PC-3 (cell line): ENCODE results near the gene HOXC9. TPM values are rescaled to one million over a fixed set of nuclear protein-coding genes. Genes with fewer than 3 reads are reported as not detected.

Experiments used
- ATAC-seq: fragments of 200-7000 bp; cut with Tn5 transposase; 2 replicates; pipeline ENCODE4 v1.9.1; 2020; ENCODE audit warnings: mild to moderate bottlenecking, moderate library complexity
- BruUV-seq: library from RNA; stranded (reverse); fragments of 400-500 nt; replicated peaks from 2 replicates; lab custom pipeline; 2021; lab: Mats Ljungman, UMichigan
- CTCF ChIA-PET: fragments of 300-600 bp; sonication (Branson Sonifier 250); formaldehyde crosslinking; loops from one replicate; lab custom pipeline; 2022; ENCODE audit warnings: antibody characterized with exemption; lab: Charles Lee
- POLR2A ChIA-PET: fragments of 300-600 bp; sonication (Branson Sonifier 250); formaldehyde crosslinking; loops from one replicate; lab custom pipeline; 2022; ENCODE audit warnings: antibody characterized with exemption; ENCODE audit not compliant: unreplicated experiment; lab: Charles Lee
- DNase-seq: peaks from one replicate; pipeline ENCODE4 v3.0.0-alpha.2; 2015
- H2AFZ ChIP-seq: fragments of 300-600 bp; sonication (generic); 2 replicates; pipeline ENCODE4 v1.6.0; 2016; ENCODE audit warnings: antibody characterized with exemption, low read length
- H3F3A ChIP-seq: fragments of 300-600 bp; sonication (generic); one replicate; pipeline ENCODE4 v1.6.0; 2017; ENCODE audit warnings: antibody characterized with exemption, low read length, control low read depth, mild to moderate bottlenecking; ENCODE audit not compliant: unreplicated experiment
- H3K27ac ChIP-seq: fragments of 300-600 bp; sonication (generic); 2 replicates; pipeline ENCODE4 v1.5.1; 2016; ENCODE audit warnings: mild to moderate bottlenecking, low read length
- H3K27me3 ChIP-seq: fragments of 300-600 bp; sonication (generic); 2 replicates; pipeline ENCODE4 v1.6.1; 2016; ENCODE audit warnings: low read length, mixed read lengths
- H3K36me3 ChIP-seq: fragments of 300-600 bp; sonication (generic); 2 replicates; pipeline ENCODE4 v1.6.1; 2016; ENCODE audit warnings: low read depth, mixed run types, low read length, mixed read lengths
- H3K4me1 ChIP-seq: fragments of 300-600 bp; sonication (generic); 2 replicates; pipeline ENCODE4 v1.5.1; 2016; ENCODE audit warnings: low read length; ENCODE audit not compliant: insufficient read depth
- H3K4me2 ChIP-seq: fragments of 300-600 bp; sonication (generic); 2 replicates; pipeline ENCODE4 v1.6.0; 2016; ENCODE audit warnings: low read length
- H3K4me3 ChIP-seq: fragments of 300-600 bp; sonication (generic); 2 replicates; pipeline ENCODE4 v1.5.1; 2016; ENCODE audit warnings: mild to moderate bottlenecking, low read length, mixed read lengths
- H3K79me2 ChIP-seq: fragments of 300-600 bp; sonication (generic); 2 replicates; pipeline ENCODE4 v1.6.1; 2017; ENCODE audit warnings: low read length, mixed read lengths
- H3K9ac ChIP-seq: fragments of 300-600 bp; sonication (generic); 2 replicates; pipeline ENCODE4 v1.6.0; 2016; ENCODE audit warnings: mild to moderate bottlenecking, low read length
- H3K9me2 ChIP-seq: fragments of 300-600 bp; sonication (generic); replicated peaks from 2 replicates; pipeline ENCODE4 v1.6.1; 2016; ENCODE audit warnings: mixed run types, low read length, mixed read lengths
- H3K9me3 ChIP-seq: fragments of 300-600 bp; sonication (generic); 2 replicates; pipeline ENCODE4 v1.6.1; 2016; ENCODE audit warnings: low read length, mixed read lengths
- H4K20me1 ChIP-seq: fragments of 300-600 bp; sonication (generic); 2 replicates; pipeline ENCODE4 v1.6.1; 2016; ENCODE audit warnings: low read length, mixed read lengths
- EZH2 ChIP-seq: fragments of 300-600 bp; sonication (generic); IDR thresholded peaks from one replicate; pipeline ENCODE4 v1.6.1; 2017; ENCODE audit warnings: antibody characterized with exemption, mild to moderate bottlenecking, low read length; ENCODE audit not compliant: unreplicated experiment
- EZH2phosphoT487 ChIP-seq: fragments of 300-600 bp; sonication (generic); IDR thresholded peaks from 2 replicates; pipeline ENCODE4 v1.6.1; 2018; ENCODE audit warnings: mild to moderate bottlenecking, antibody characterized with exemption, low read length, borderline replicate concordance
- intact Hi-C: fragments of 100-400 bp; cut with micrococcal nuclease; formaldehyde crosslinking; loops from 2 replicates; pipeline ENCODE4 v1.9.0; 2023
- total RNA-seq: library from RNA; depleted of rRNA; stranded (reverse); fragments of >200 nt; gene quantifications from 2 replicates; pipeline ENCODE4 v1.2.3, GENCODE V29; 2014
- TF ChIP-seq, protein P1 (sequence below): fragments of 300-600 bp; sonication (generic); conservative IDR thresholded peaks from 2 replicates; pipeline ENCODE4 v1.5.1; 2017; ENCODE audit warnings: antibody characterized with exemption, low read depth, mild to moderate bottlenecking, low read length

The HOXC9 gene
- total RNA-seq, 1 experiment from 2014 or later: 1.5 TPM

DNA sequence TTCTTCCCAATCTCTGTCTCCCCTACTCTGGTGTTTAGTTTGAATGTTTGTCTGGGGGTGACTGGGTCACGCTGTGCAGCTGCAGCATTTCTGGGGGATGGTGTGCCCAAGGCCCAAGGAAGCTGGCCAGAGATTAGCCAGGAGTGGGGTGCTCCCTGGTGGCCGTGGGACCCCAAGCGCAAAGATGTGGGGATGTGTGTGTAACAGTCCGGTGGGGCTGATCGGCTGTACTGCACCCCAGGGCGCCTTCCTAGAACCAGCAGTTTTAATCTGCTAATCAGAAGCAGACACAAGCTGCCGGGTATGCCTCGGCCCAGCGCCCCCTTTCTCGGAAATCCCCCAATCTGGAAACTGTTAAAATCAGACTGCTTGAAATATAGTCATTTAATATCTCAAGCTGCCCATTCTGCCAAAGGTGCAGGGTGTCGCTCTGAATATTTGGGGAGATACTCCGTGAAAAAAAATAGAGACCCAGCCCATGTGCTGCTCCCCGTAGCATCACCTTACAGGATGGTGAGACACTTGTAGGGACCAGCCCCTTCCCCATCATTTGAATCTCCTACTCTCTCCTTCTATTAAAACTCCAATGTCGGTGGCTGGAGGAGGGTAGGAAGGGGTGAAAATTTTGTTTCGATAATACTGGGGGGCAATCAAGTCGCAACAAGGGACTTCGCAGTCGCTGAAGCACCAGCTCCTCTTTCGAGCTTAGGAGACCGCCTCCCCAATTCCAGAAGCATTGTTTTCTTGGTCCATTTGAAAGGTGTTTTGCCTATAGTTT is 4.3 kb downstream of the HOXC9 start:
- Histone ChIP-seq H3K36me3 (no peaks in the 10 kb centered on the region), H3K4me3 (no peak overlapping the region), H3K27me3 (no peaks in the 10 kb centered on the region), H3K9me2 (no peaks in the 10 kb centered on the region), H3K27ac (no peak overlapping the region), H3K4me2 (no peak overlapping the region), H4K20me1 (no peaks in the 10 kb centered on the region), H2AFZ (no peak overlapping the region), H3K9me3 (no peaks in the 10 kb centered on the region), H3F3A (no peaks in the 10 kb centered on the region), H3K4me1 (peaks cover 10% of the 10 kb centered on the region; the same call in 1 of the 2 replicates), H3K9ac (no peak overlapping the region), H3K79me2 (peaks cover 7% of the 10 kb centered on the region)
- intact Hi-C loops: no loop called here
- no peak for ATAC-seq
- no peak for DNase-seq
- no TSS peak for BruUV-seq
- ChIA-PET POLR2A (no interaction called here), CTCF (interaction anchor here (0.7 to 1.0 kb wide), 2 partner anchors 204 to 877 kb away, joined by 3 to 5 read pairs; no protein-coding TSS in a partner anchor)
- TF ChIP-seq, protein P1, sequence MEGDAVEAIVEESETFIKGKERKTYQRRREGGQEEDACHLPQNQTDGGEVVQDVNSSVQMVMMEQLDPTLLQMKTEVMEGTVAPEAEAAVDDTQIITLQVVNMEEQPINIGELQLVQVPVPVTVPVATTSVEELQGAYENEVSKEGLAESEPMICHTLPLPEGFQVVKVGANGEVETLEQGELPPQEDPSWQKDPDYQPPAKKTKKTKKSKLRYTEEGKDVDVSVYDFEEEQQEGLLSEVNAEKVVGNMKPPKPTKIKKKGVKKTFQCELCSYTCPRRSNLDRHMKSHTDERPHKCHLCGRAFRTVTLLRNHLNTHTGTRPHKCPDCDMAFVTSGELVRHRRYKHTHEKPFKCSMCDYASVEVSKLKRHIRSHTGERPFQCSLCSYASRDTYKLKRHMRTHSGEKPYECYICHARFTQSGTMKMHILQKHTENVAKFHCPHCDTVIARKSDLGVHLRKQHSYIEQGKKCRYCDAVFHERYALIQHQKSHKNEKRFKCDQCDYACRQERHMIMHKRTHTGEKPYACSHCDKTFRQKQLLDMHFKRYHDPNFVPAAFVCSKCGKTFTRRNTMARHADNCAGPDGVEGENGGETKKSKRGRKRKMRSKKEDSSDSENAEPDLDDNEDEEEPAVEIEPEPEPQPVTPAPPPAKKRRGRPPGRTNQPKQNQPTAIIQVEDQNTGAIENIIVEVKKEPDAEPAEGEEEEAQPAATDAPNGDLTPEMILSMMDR: peak; percentile 35; the same call in 1 of the 2 replicates
- no peak for TF ChIP-seq EZH2phosphoT487

DNA sequence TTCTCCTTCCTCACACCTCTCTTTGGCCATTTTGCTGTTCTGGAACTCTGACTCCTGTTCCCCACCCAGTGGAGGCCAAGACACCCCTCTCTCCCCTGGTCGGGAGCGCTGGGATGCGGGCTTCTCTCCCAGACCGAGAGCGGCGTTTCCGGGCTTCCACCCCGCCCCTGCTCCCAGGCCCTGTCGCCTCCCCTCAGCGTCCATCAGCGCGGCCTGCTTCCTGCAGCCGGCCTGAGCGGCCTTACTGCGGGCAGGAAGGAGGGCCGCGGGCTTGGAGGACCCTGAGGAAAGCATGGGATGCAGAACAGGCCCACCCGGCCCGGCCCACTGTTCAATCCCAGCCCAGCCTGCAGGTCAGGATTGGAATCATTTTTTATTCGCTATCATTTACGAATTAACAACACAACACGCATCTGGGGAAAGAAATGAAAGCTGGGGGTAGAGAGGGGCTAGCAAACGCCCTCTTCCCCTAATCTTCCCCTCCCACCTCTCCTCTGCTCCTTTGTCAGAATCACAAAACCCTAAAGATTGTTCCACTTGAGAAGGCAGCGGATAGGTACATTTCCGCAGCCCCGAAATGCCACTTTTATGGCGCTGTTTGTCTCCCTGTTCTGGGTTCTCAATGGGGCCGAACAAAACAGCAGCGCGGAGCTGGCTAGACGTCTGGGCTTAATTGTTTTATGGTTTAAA is 5.0 kb downstream of the HOXC9 start:
- no peak for DNase-seq

More for the DNA sequence above, 5.0 kb downstream of the HOXC9 start:
- H3K4me1 ChIP-seq: peaks cover 16% of the 10 kb centered on the region; the same call in 1 of the 2 replicates
- no TSS peak for BruUV-seq
- ChIA-PET CTCF (interaction anchor here (0.6 to 1.5 kb wide), 3 partner anchors 20 to 196 kb away, joined by 3 to 17 read pairs (median 6); partner anchors contain the start of genes HOXC10 and HOXC5), POLR2A (interaction anchor here (0.7 kb wide), 1 partner anchor 187 kb away, joined by 9 read pairs; no protein-coding TSS in a partner anchor)
- H2AFZ ChIP-seq: peak overlapping the region; percentile 63
- no peaks in the 10 kb centered on the region for H3K36me3 ChIP-seq
- no peaks in the 10 kb centered on the region for H4K20me1 ChIP-seq
- H3K9me3 ChIP-seq: no peaks in the 10 kb centered on the region
- no peaks in the 10 kb centered on the region for H3K9me2 ChIP-seq
- H3K4me3 ChIP-seq: no peak overlapping the region; the same call in 1 of the 2 replicates
- intact Hi-C loops: no loop called here
- H3K9ac ChIP-seq: peak overlapping the region; percentile 18; the same call in 1 of the 2 replicates
- H3F3A ChIP-seq: no peaks in the 10 kb centered on the region
- ATAC-seq: no peak
- H3K79me2 ChIP-seq: peaks cover 9% of the 10 kb centered on the region
- TF ChIP-seq EZH2 (no peak), EZH2phosphoT487 (no peak)
- TF ChIP-seq, protein P1: no peak
- H3K4me2 ChIP-seq: peak overlapping the region; percentile 71
- no peaks in the 10 kb centered on the region for H3K27me3 ChIP-seq
- H3K27ac ChIP-seq: no peak overlapping the region
